Stimulated activated CD4-positive, alpha-beta T cell treated with anti-CD3 and anti-CD28 coated beads, Interleukin-1b, Interleukin-23, amount 100 ng/mL, for 24 hours (primary cell): Measurements from ENCODE around the gene ST8SIA1.
"Not testable (repeated sequence)": the region's sequence is repeated elsewhere in the genome, so short reads cannot be mapped to it uniquely, and the experiment has no call there.

Experiments used
- DNase-seq, 4 experiments: peaks; one replicate each; pipeline ENCODE4 v3.0.0-alpha.2; 2020; ENCODE audit warnings: low read depth in 4 of 4, low spot score in 1 of 4

The ST8SIA1 gene, protein sequence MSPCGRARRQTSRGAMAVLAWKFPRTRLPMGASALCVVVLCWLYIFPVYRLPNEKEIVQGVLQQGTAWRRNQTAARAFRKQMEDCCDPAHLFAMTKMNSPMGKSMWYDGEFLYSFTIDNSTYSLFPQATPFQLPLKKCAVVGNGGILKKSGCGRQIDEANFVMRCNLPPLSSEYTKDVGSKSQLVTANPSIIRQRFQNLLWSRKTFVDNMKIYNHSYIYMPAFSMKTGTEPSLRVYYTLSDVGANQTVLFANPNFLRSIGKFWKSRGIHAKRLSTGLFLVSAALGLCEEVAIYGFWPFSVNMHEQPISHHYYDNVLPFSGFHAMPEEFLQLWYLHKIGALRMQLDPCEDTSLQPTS

DNA sequence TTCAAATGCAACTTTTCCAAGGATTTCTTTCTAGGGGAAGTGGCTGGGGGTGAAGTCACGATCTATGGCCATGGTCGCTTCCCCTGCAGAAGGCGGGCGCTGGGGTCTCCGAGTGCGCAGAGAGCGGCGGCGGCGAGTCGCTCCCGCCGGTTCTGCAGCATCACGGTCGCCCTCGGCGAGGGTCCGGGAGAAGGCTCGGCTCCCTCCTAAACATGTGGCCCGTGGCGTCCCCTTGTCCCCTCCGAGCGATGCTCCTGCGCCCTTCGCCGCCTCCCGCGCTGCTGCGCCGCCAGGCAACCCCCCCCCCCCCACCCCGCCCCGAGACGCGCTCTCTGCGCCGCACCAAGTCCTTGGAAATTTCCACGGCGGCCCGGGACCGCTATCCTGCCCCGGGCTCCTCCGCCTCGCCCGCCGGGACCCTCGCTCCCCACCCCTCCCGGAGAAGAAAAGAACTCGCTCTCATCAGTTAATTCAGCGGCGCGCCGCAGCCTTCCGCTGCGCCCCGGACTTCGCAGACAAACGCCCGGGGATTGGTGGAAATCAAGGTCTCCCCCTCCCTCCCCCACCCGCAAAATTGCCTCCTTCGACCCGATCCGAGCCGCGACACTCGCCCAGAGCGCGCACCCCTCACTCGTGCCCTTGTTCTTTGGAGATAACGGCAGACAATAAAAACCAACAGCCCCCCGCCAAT is at the start of gene ST8SIA1:
ST8SIA1 (minus strand) TSS at position 298 of the 691 bp plus-strand sequence. CDS start 475 bp downstream, outside the sequence.
- DNase-seq = peak in 2 of 4 experiments; percentile 25 to 50

DNA sequence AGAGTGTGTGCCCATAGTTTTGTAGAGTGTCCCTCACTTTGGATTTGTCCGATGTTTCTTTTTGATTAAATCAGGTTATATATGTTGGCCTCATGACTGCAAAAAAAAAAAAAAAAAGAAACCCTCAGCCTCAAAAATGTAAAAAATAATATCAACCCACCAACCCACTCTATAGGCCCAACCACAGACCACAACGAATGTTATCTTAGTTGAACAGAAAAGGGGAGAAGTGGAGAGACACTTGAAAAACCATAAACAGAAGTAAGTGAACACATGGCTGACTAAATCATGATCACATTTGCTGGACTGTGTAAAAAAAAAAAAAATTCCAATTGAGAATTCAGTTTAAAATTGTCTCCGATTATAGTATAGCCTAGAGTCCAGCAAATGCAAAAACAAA is 45.5 kb upstream of the ST8SIA1 start:
- DNase-seq = no peak

DNA sequence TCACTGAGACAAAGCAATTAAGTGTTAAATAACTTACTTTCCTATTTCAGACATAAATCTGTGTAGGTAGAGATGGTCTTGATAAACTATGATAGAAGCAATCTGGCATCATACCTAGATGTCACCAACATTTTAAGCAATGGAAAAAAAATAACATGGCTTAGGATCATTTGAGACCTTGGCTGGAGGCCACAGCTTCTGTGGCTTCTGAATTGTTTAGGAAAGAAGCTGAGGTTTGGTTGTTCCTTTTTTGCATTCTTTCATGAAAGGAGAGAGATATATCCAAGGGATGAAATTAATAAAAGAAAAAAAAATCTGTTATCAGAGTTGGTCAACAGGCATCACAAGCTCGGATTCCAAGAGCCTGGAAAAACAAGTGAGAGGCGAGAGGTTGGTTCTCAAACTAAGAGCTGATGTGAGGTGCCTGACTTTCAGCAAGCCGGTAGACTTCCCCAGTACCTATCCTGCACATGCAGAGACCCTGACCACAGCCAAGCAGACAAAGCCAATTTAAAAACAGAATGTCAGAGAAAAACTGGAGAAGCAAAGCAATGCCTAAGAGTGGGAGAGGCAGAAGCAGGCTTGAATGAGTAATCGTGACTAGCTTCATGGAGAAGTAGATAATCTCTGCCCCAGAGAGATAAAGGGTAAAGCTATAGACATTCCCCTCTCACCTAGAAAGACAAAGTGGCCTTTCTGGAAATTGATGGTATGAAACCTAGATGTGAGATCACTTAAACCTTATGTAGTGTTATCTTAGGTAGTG is 43.4 kb upstream of the ST8SIA1 start:
- no peak for DNase-seq

DNA sequence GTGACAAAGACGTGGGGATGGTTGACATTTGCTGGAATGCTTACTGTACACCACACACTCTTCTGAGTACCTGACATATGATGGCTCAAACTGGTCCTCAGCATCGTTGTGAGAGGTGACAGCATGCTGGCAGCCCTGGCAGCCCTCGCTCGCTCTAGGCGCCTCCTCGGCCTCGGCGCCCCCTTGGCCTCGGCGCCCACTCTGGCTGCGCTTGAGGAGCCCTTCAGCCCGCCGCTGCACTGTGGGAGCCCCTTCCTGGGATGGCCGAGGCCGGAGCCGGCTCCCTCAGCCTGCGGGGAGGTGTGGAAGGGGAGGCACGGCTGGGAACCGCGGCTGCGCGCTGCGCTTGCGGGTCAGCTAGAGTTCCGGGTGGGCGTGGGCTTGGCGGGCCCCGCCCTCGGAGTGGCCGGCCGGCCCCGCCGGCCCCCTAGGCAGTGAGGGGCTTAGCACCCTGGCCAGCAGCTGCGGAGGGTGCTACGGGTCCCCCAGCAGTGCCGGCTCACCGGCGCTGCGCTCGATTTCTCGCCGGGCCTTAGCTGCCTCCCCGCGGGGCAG is 42.2 kb upstream of the ST8SIA1 start:
- not testable (repeated sequence) for DNase-seq

- no peak for DNase-seq
Observed at GRCh38 chr12:22374508-22374907, 40.0 kb upstream of the ST8SIA1 start.

GRCh38 chr12:22372277-22372837 is 37.9 kb upstream of the ST8SIA1 start:
- no peak for DNase-seq

- no peak for DNase-seq
Observed at GRCh38 chr12:22366181-22366580, 31.7 kb upstream of the ST8SIA1 start.

DNA sequence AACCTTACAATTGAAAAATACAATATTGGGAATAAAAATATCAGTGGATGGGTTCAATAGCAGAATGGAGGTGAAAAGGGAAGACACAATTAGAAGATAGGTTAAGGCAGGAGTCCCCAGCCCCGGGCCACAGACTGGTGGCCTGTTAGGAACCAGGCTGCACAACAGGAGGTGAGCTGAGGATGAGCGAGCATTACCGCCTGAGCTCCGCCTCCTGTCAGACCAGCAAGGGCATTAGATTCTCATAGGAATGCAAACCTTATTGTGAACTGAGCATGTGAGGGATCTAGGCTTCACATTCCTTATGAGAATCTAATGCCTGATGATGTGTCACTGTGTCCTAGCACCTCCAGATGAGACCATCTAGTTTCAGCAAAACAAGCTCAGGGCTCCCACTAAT is 27.3 kb upstream of the ST8SIA1 start:
- no peak for DNase-seq

- no peak for DNase-seq
Observed at GRCh38 chr12:22360774-22361173, 26.3 kb upstream of the ST8SIA1 start.

DNA sequence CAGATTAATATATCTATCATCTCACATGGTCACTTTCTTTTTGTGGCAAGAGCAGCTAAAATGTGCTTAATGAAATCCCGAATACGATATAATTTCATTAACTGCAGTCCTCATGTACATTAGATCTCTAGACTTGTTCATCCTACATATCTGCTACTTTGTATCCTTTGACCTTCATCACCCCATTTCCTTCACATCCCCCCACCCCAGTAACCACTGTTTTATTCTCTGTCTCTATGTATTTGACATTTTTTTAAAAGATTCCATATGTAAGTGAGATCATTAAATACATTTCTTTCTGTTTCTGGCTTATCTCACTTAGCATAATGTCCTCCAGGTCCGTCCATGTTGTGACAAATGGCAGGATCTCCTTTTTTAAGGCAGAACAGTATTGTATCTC is 23.0 kb upstream of the ST8SIA1 start:
- no peak for DNase-seq

GRCh38 chr12:22356231-22356630 is 21.7 kb upstream of the ST8SIA1 start:
- DNase-seq = no peak

DNA sequence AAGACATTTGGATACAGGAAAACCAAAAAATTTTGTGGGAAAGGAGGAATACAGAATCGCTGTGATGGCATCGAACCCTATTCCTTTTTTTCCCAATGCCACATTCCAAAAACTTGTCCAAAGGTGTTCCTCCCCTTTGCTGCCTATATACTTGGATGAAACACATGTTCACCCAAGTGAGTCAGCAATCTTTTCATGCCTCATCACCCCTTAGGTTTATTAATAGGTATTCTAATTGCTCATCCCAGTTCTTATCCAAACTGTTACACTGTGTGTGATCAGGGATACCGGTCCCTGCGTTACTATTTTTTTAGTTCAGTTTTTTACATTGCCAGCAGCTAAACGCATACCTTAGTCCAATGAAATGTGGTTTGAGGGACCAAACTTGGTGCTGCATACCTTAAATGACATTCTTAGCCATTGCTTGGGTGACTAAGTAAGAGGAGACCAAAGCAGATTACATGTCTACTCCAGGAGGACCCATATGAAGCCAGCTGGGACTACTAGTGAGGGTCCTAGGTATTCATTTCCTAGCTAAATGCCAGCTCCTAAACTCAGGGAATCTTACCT is 20.6 kb upstream of the ST8SIA1 start:
- no peak for DNase-seq

GRCh38 chr12:22353615-22354325 is 19.3 kb upstream of the ST8SIA1 start:
- no peak for DNase-seq

DNA sequence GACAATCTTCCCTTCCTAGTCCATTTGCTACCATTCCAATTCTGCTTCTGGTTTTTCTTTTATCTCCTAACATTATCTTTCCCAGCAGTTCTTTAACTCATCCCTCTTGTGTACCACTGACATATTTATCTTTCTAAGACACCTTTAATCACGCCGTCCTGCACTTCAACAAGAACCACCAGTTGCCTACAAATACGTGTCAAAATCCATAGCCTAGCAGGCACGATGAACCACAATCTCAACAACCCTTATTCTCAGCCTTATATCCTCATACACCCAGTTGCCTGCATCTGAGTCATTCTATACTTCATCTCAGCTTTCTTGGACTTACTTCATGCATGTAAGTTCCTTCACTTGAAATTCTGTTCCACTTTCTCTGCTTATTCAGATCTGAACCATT is 16.4 kb upstream of the ST8SIA1 start:
- no peak for DNase-seq

GRCh38 chr12:22348208-22348607 is 13.7 kb upstream of the ST8SIA1 start:
- no peak for DNase-seq

- no peak for DNase-seq
Observed at GRCh38 chr12:22340143-22340542, 5.6 kb upstream of the ST8SIA1 start.

GRCh38 chr12:22339691-22340090 is 5.2 kb upstream of the ST8SIA1 start:
- DNase-seq = no peak

GRCh38 chr12:22335794-22336166 is 1.3 kb upstream of the ST8SIA1 start:
- no peak for DNase-seq

GRCh38 chr12:22333713-22334409 is 646 bp downstream of the ST8SIA1 start:
- no peak for DNase-seq
